OCI-LY7 (cell line): ENCODE results near the gene PNO1. TPM values are rescaled to one million over a fixed set of nuclear protein-coding genes. Genes with fewer than 3 reads are reported as not detected.
"Not testable (repeated sequence)": the region's sequence is repeated elsewhere in the genome, so short reads cannot be mapped to it uniquely, and the experiment has no call there.

Experiments
- BruUV-seq: library from RNA; stranded (reverse); fragments of 400-500 nt; replicated peaks from 2 replicates; lab custom pipeline; 2021; lab: Mats Ljungman, UMichigan
- CTCF ChIA-PET: fragments of 300-600 bp; sonication (Branson Sonifier 250); formaldehyde crosslinking; loops from one replicate; lab custom pipeline; 2022; ENCODE audit warnings: antibody characterized with exemption; ENCODE audit not compliant: unreplicated experiment; lab: Charles Lee
- POLR2A ChIA-PET: fragments of 300-600 bp; sonication (Branson Sonifier 250); formaldehyde crosslinking; loops from one replicate; lab custom pipeline; 2022; ENCODE audit warnings: antibody characterized with exemption; lab: Charles Lee
- DNase-seq: peaks from one replicate; pipeline ENCODE4 v3.0.0-alpha.2; 2015; ENCODE audit warnings: low spot score
- H2AFZ ChIP-seq: fragments of 200-600 bp; sonication (generic), shearing (Covaris generic); 2 replicates; pipeline ENCODE4 v1.6.1; 2014; ENCODE audit warnings: mild to moderate bottlenecking, antibody characterized with exemption, low read length, moderate library complexity
- H3K27ac ChIP-seq: fragments of 200-600 bp; sonication (generic); 2 replicates; pipeline ENCODE4 v1.5.1; 2014; ENCODE audit warnings: mixed run types, low read depth, mild to moderate bottlenecking, moderate library complexity, low read length, inconsistent platforms; ENCODE audit not compliant: poor library complexity, severe bottlenecking
- H3K36me3 ChIP-seq: fragments of 200-600 bp; sonication (generic); 2 replicates; pipeline ENCODE4 v1.6.1; 2014; ENCODE audit warnings: mild to moderate bottlenecking, antibody characterized with exemption, low read length, moderate library complexity, mixed read lengths; ENCODE audit not compliant: insufficient read depth
- H3K4me1 ChIP-seq: fragments of 200-600 bp; sonication (generic); 2 replicates; pipeline ENCODE4 v1.5.1; 2014; ENCODE audit warnings: mild to moderate bottlenecking, low read length; ENCODE audit not compliant: insufficient read depth, poor library complexity, severe bottlenecking
- H3K4me2 ChIP-seq: fragments of 200-600 bp; sonication (generic); 2 replicates; pipeline ENCODE4 v1.6.1; 2014; ENCODE audit warnings: mild to moderate bottlenecking, low read length
- H3K4me3 ChIP-seq: fragments of 200-600 bp; sonication (generic); 2 replicates; pipeline ENCODE4 v1.5.1; 2014; ENCODE audit warnings: mild to moderate bottlenecking, low read depth, low read length; ENCODE audit not compliant: poor library complexity, severe bottlenecking
- H3K79me2 ChIP-seq: fragments of 200-600 bp; sonication (generic); 2 replicates; pipeline ENCODE4 v1.6.1; 2016; ENCODE audit warnings: low read depth, mild to moderate bottlenecking, low read length, moderate library complexity, mixed read lengths; ENCODE audit not compliant: insufficient read depth
- H3K9me2 ChIP-seq: fragments of 200-600 bp; sonication (generic); 2 replicates; pipeline ENCODE4 v1.6.1; 2016; ENCODE audit warnings: mild to moderate bottlenecking, low read length, mixed read lengths; ENCODE audit not compliant: insufficient read depth
- H3K9me3 ChIP-seq: fragments of 200-600 bp; sonication (generic); 2 replicates; pipeline ENCODE4 v1.6.1; 2014; ENCODE audit warnings: mild to moderate bottlenecking, mixed run types, low read length, mixed read lengths
- H4K20me1 ChIP-seq: fragments of 200-600 bp; sonication (generic); 2 replicates; pipeline ENCODE4 v1.6.1; 2014; ENCODE audit warnings: mild to moderate bottlenecking, antibody characterized with exemption, low read length, moderate library complexity, mixed read lengths; ENCODE audit not compliant: insufficient read depth
- EZH2phosphoT487 ChIP-seq: fragments of 200-600 bp; sonication (generic); IDR thresholded peaks from 2 replicates; pipeline ENCODE4 v1.6.1; 2018; ENCODE audit warnings: low read depth, borderline replicate concordance, mild to moderate bottlenecking, mixed run types, antibody characterized with exemption, low read length, moderate library complexity, mixed read lengths
- intact Hi-C: fragments of 100-400 bp; cut with micrococcal nuclease; formaldehyde crosslinking; loops from one replicate; pipeline ENCODE4 v1.10.0; 2022; ENCODE audit not compliant: unreplicated experiment
- total RNA-seq, 2 experiments: library from RNA; depleted of rRNA in 1 of 2; stranded (reverse); fragments of >200 nt in 1 of 2; shearing (Covaris generic) in 1 of 2; gene quantifications; 2 replicates each; pipeline ENCODE4 v1.2.3, GENCODE V29; 2014 to 2022
- TF ChIP-seq, protein P1 (sequence below): fragments of 200-600 bp; sonication (generic); conservative IDR thresholded peaks from 2 replicates; pipeline ENCODE4 v1.5.1; 2014; ENCODE audit warnings: mild to moderate bottlenecking, antibody characterized with exemption, low read length, moderate library complexity, mixed read lengths

The PNO1 gene
- total RNA-seq, 2 experiments from 2014 or later: 18.6 to 22.5 TPM

DNA sequence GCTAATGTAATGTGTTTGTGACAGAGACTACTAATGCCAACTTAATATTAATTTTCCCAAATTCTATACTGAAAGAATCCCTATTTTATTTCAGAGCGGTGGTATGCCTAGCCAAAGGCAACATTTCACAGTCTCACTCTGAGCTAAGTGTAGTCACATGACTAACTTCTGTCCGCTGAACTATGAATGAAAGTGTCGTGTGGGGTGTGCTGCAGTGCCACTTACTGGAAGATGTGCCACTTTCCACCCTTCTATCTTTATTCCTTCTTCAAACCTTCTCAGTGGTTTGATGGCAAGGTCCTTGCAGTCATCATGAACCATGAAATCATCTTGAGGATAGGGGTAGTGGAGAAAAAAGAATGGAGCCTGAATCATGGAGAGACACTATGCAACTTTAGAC lies 47.6 kb upstream of the PNO1 start:
- peak; percentile 57 for DNase-seq
- no peak overlapping the region for H3K4me2 ChIP-seq
- H3K79me2 ChIP-seq: no peaks in the 10 kb centered on the region
- no peak overlapping the region for H2AFZ ChIP-seq
- intact Hi-C loops: loop anchor here (5.0 kb wide), 1 partner anchor 378 kb away; no protein-coding TSS in a partner anchor
- ChIA-PET CTCF (no interaction called here), POLR2A (interaction anchor here (1.4 kb wide), 1 partner anchor 10 kb away, joined by 4 read pairs; no protein-coding TSS in a partner anchor)
- peaks cover 17% of the 10 kb centered on the region for H3K9me3 ChIP-seq
- H3K9me2 ChIP-seq: no peaks in the 10 kb centered on the region
- TF ChIP-seq EZH2phosphoT487: no peak
- TF ChIP-seq, protein P1, sequence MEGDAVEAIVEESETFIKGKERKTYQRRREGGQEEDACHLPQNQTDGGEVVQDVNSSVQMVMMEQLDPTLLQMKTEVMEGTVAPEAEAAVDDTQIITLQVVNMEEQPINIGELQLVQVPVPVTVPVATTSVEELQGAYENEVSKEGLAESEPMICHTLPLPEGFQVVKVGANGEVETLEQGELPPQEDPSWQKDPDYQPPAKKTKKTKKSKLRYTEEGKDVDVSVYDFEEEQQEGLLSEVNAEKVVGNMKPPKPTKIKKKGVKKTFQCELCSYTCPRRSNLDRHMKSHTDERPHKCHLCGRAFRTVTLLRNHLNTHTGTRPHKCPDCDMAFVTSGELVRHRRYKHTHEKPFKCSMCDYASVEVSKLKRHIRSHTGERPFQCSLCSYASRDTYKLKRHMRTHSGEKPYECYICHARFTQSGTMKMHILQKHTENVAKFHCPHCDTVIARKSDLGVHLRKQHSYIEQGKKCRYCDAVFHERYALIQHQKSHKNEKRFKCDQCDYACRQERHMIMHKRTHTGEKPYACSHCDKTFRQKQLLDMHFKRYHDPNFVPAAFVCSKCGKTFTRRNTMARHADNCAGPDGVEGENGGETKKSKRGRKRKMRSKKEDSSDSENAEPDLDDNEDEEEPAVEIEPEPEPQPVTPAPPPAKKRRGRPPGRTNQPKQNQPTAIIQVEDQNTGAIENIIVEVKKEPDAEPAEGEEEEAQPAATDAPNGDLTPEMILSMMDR: peak; percentile 64
- H4K20me1 ChIP-seq: no peaks in the 10 kb centered on the region
- no TSS peak for BruUV-seq
- H3K27ac ChIP-seq: no peak overlapping the region
- no peak overlapping the region for H3K4me3 ChIP-seq
- no peaks in the 10 kb centered on the region for H3K4me1 ChIP-seq
- H3K36me3 ChIP-seq: no peaks in the 10 kb centered on the region

DNA sequence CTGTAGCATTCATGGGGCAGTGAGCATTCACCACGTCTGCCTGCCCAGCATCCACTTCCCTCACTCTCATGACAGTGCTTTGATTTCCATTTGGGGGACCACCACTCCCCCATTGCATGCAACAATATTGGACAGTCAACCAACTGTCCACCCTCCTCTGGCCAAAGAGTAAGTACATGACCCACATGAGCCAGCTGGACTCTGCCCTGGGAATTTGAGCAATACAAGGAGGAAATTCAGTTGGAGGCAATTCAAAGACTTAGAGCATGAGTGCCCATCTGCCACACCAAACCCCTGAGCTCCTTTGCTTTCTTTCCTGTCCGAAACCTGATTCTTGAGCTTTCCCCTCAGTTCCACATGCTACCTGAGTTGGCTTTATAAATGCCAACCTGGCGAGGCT lies 41.7 kb upstream of the PNO1 start:
- H3K36me3 ChIP-seq: no peaks in the 10 kb centered on the region
- intact Hi-C loops: no loop called here

DNA sequence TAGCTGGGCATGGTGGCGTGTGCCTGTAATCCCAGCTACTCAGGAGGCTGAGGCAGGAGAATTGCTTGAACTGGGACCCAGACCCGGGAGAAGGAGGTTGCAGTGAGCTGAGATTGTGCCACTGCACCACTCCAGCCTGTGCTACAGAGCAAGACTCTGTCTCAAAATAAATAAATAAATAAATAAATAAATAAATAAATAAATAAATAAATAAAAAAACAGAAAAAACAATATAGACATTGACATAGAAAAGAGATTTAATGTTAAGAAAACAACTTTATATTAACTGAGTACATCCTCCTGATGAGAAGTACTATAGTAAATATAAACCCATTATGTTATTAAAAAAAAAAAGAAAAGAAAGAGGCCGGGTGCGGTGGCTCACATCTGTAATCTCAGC lies 39.8 kb upstream of the PNO1 start:
- H3K4me3 ChIP-seq, H3K4me2 ChIP-seq, H3K36me3 ChIP-seq, intact Hi-C loops, CTCF ChIA-PET, H2AFZ ChIP-seq, DNase-seq, H3K9me2 ChIP-seq, H3K79me2 ChIP-seq, BruUV-seq, H3K27ac ChIP-seq, H4K20me1 ChIP-seq, H3K9me3 ChIP-seq: not testable (repeated sequence)
- POLR2A ChIA-PET: interaction anchor here (1.2 kb wide), 1 partner anchor 9 kb away, joined by 5 read pairs; no protein-coding TSS in a partner anchor
- H3K4me1 ChIP-seq: peaks cover 46% of the 10 kb centered on the region

More for the DNA sequence above, 41.7 kb upstream of the PNO1 start:
- TF ChIP-seq, protein P1: no peak
- no peak for TF ChIP-seq EZH2phosphoT487
- Histone ChIP-seq H2AFZ (no peak overlapping the region), H3K9me2 (no peaks in the 10 kb centered on the region), H3K4me1 (peaks cover 26% of the 10 kb centered on the region), H3K9me3 (no peaks in the 10 kb centered on the region), H4K20me1 (no peaks in the 10 kb centered on the region), H3K27ac (no peak overlapping the region), H3K4me3 (no peak overlapping the region), H3K4me2 (no peak overlapping the region), H3K79me2 (no peaks in the 10 kb centered on the region)
- BruUV-seq: no TSS peak
- DNase-seq: no peak
- CTCF ChIA-PET: no interaction called here
- POLR2A ChIA-PET: interaction anchor here (0.7 kb wide), 2 partner anchors 8 to 14 kb away, joined by 3 to 9 read pairs; no protein-coding TSS in a partner anchor
